CD4-positive, alpha-beta T cell (primary cell): ENCODE results near the gene DCP1B. TPM values are rescaled to one million over a fixed set of nuclear protein-coding genes. Genes with fewer than 3 reads are reported as not detected.
"Not testable (repeated sequence)": the region's sequence is repeated elsewhere in the genome, so short reads cannot be mapped to it uniquely, and the experiment has no call there.

ENCODE experiments used
- ATAC-seq: fragments of 200-7000 bp; cut with Tn5 transposase; one replicate; pipeline ENCODE4 v1.10.0; 2022; ENCODE audit warnings: mild to moderate bottlenecking; ENCODE audit not compliant: poor library complexity
- CTCF ChIA-PET: fragments of 350-600 bp; sonication (Branson Sonifier 250); formaldehyde crosslinking; loops from one replicate; lab custom pipeline; 2021; ENCODE audit warnings: antibody characterized with exemption, inconsistent platforms; lab: Charles Lee
- POLR2A ChIA-PET: fragments of 350-600 bp; sonication (Branson Sonifier 250); formaldehyde crosslinking; loops from one replicate; lab custom pipeline; 2021; ENCODE audit warnings: antibody characterized with exemption, inconsistent platforms; lab: Charles Lee
- DNase-seq, 14 experiments: peaks; one replicate each; pipeline ENCODE4 v3.0.0-alpha.2; 2013 to 2020; ENCODE audit warnings: mixed read lengths in 2 of 14
- H3K27ac ChIP-seq, 2 donors: one replicate each; pipeline versions ENCODE4 v1.5.1 to v1.7.0; 2013; ENCODE audit warnings: low read length in 2 of 2, low read depth in 1 of 2, mild to moderate bottlenecking in 1 of 2
- H3K27me3 ChIP-seq, 2 experiments: 1 replicate in 1 of 2; 2 replicates in 1 of 2; pipeline versions ENCODE4 v1.6.1 to v1.7.0; 2013; ENCODE audit warnings: low read length in 2 of 2, control low read depth in 1 of 2, mild to moderate bottlenecking in 1 of 2, moderate library complexity in 1 of 2; ENCODE audit not compliant: insufficient read depth in 2 of 2, control insufficient read depth in 1 of 2
- H3K36me3 ChIP-seq: one replicate; pipeline ENCODE4 v1.6.1; 2013; ENCODE audit warnings: low read length, control low read depth; ENCODE audit not compliant: insufficient read depth
- H3K4me1 ChIP-seq: one replicate; pipeline ENCODE4 v1.6.1; 2013; ENCODE audit warnings: low read length, control low read depth; ENCODE audit not compliant: insufficient read depth
- H3K4me3 ChIP-seq: one replicate; pipeline ENCODE4 v1.5.1; 2013; ENCODE audit warnings: mild to moderate bottlenecking, low read length, moderate library complexity
- H3K9me3 ChIP-seq, 2 experiments: 1 replicate in 1 of 2; 2 replicates in 1 of 2; pipeline versions ENCODE4 v1.6.1 to v1.7.0; 2013; ENCODE audit warnings: low read length in 2 of 2, mild to moderate bottlenecking in 2 of 2, control low read depth in 1 of 2, moderate library complexity in 1 of 2; ENCODE audit not compliant: control insufficient read depth in 1 of 2, insufficient read depth in 1 of 2
- H3K27ac Mint-ChIP-seq: one replicate; pipeline ENCODE4 v1.8.0; 2020; ENCODE audit warnings: mixed read lengths
- H3K27me3 Mint-ChIP-seq: one replicate; pipeline ENCODE4 v1.8.0; 2021; ENCODE audit warnings: mixed read lengths
- H3K36me3 Mint-ChIP-seq: one replicate; pipeline ENCODE4 v1.8.0; 2021; ENCODE audit warnings: low read depth, mixed read lengths
- H3K4me1 Mint-ChIP-seq: one replicate; pipeline ENCODE4 v1.8.0; 2021; ENCODE audit warnings: low read depth, mixed read lengths
- H3K4me3 Mint-ChIP-seq: one replicate; pipeline ENCODE4 v1.8.0; 2020; ENCODE audit warnings: mild to moderate bottlenecking, mixed read lengths
- H3K9me3 Mint-ChIP-seq: one replicate; pipeline ENCODE4 v1.8.0; 2020; ENCODE audit warnings: mixed read lengths
- CTCF ChIP-seq: fragments of 200-600 bp; IDR thresholded peaks from one replicate; pipeline ENCODE4 v1.8.0; 2022; ENCODE audit warnings: antibody characterized with exemption, mild to moderate bottlenecking
- intact Hi-C, 2 experiments: fragments of 100-400 bp; cut with DNase I in 1 of 2; cut with micrococcal nuclease in 1 of 2; formaldehyde crosslinking; loops; one replicate each; pipeline versions ENCODE4 v1.15.1 to v1.9.0; 2023 to 2025; cut with DNase I, micrococcal nuclease
- total RNA-seq, 174 experiments: library from RNA in 2 of 174; stranded (reverse) in 2 of 174; gene quantifications; one replicate each; pipeline ENCODE4 v1.2.3 and lab custom pipeline; 2021 to 2026

The DCP1B gene
- total RNA-seq, 2 experiments from 2014 or later = 4.3 to 4.6 TPM

- Histone ChIP-seq H3K36me3 (peaks cover 80% of the 10 kb centered on the region), H3K9me3 (no peaks in the 10 kb centered on the region), H3K27me3 (no peaks in the 10 kb centered on the region), H3K27ac (no peak overlapping the region), H3K4me1 (no peaks in the 10 kb centered on the region), H3K4me3 (no peak overlapping the region)
- intact Hi-C loops = no loop called here
- H3K9me3 Mint-ChIP-seq = no peaks in the 10 kb centered on the region
- DNase-seq = no peak
- POLR2A ChIA-PET = no interaction called here
- no peak for ATAC-seq
- H3K27me3 Mint-ChIP-seq = no peaks in the 10 kb centered on the region
- H3K4me3 Mint-ChIP-seq = no peak overlapping the region
- CTCF ChIA-PET = interaction anchor here (1.4 kb wide), 1 partner anchor 9 kb away, joined by 5 read pairs; no protein-coding TSS in a partner anchor
- no peak for TF ChIP-seq CTCF
- H3K36me3 Mint-ChIP-seq = peaks cover 99% of the 10 kb centered on the region
- H3K27ac Mint-ChIP-seq = no peak overlapping the region
- H3K4me1 Mint-ChIP-seq = no peaks in the 10 kb centered on the region
Observed at GRCh38 chr12:1948883-1949282, 55.4 kb downstream of the DCP1B start.

GRCh38 chr12:1947081-1947480 lies 57.2 kb downstream of the DCP1B start:
- peaks cover 99% of the 10 kb centered on the region for H3K36me3 Mint-ChIP-seq
- Histone ChIP-seq H3K36me3 (peaks cover 64% of the 10 kb centered on the region), H3K4me1 (no peaks in the 10 kb centered on the region), H3K27me3 (no peaks in the 10 kb centered on the region), H3K27ac (no peak overlapping the region), H3K9me3 (no peaks in the 10 kb centered on the region), H3K4me3 (no peak overlapping the region)
- CTCF ChIA-PET = no interaction called here
- no peak for ATAC-seq
- H3K27me3 Mint-ChIP-seq = no peaks in the 10 kb centered on the region
- no peaks in the 10 kb centered on the region for H3K4me1 Mint-ChIP-seq
- H3K9me3 Mint-ChIP-seq = no peaks in the 10 kb centered on the region
- TF ChIP-seq CTCF = no peak
- H3K4me3 Mint-ChIP-seq = no peak overlapping the region
- POLR2A ChIA-PET = no interaction called here
- intact Hi-C loops = no loop called here
- H3K27ac Mint-ChIP-seq = no peak overlapping the region
- no peak for DNase-seq

- no peaks in the 10 kb centered on the region for H3K9me3 Mint-ChIP-seq
- H3K27me3 Mint-ChIP-seq = no peaks in the 10 kb centered on the region
- Histone ChIP-seq H3K27me3 (no peaks in the 10 kb centered on the region), H3K9me3 (no peaks in the 10 kb centered on the region), H3K4me3 (no peak overlapping the region), H3K36me3 (peaks cover 59% of the 10 kb centered on the region), H3K27ac (no peak overlapping the region), H3K4me1 (no peaks in the 10 kb centered on the region)
- DNase-seq (no peak), ATAC-seq (no peak)
- no peak overlapping the region for H3K4me3 Mint-ChIP-seq
- no peak for TF ChIP-seq CTCF
- no peaks in the 10 kb centered on the region for H3K4me1 Mint-ChIP-seq
- ChIA-PET POLR2A (interaction anchor here (0.6 kb wide), 1 partner anchor 152 kb away, joined by 3 read pairs; no protein-coding TSS in a partner anchor), CTCF (no interaction called here)
- no peak overlapping the region for H3K27ac Mint-ChIP-seq
- peaks cover 92% of the 10 kb centered on the region for H3K36me3 Mint-ChIP-seq
- intact Hi-C loops = no loop called here
Observed at GRCh38 chr12:1946296-1946695, 58.0 kb downstream of the DCP1B start.

- H3K27ac Mint-ChIP-seq, H3K27me3 Mint-ChIP-seq, intact Hi-C loops, H3K27me3 ChIP-seq, CTCF ChIA-PET, POLR2A ChIA-PET, H3K4me3 ChIP-seq, H3K27ac ChIP-seq, ATAC-seq, H3K4me1 Mint-ChIP-seq, DNase-seq, H3K9me3 Mint-ChIP-seq, H3K4me3 Mint-ChIP-seq, H3K4me1 ChIP-seq, H3K9me3 ChIP-seq: not testable (repeated sequence)
- H3K36me3 Mint-ChIP-seq = peaks cover 92% of the 10 kb centered on the region
- peaks cover 53% of the 10 kb centered on the region for H3K36me3 ChIP-seq
Observed at GRCh38 chr12:1945502-1945901, 58.8 kb downstream of the DCP1B start.
